HepG2 (cell line): Measurements from ENCODE around the gene PIK3IP1. TPM values are rescaled to one million over a fixed set of nuclear protein-coding genes. Genes with fewer than 3 reads are reported as not detected.

Source experiments
- ATF7 ChIP-seq, 2 experiments: fragments of 450-650 bp in 1 of 2; sonication (generic) in 1 of 2; formaldehyde crosslinking in 1 of 2; IDR thresholded peaks; 2 replicates each; pipeline versions ENCODE4 v1.4.0 to v1.6.1; 2016 to 2020; ENCODE audit warnings: antibody characterized with exemption in 1 of 2, mild to moderate bottlenecking in 1 of 2, missing genetic modification reagents in 1 of 2
- CHCHD3 ChIP-seq: sonication (generic); formaldehyde crosslinking; IDR thresholded peaks from 2 replicates; pipeline ENCODE4 v1.8.0; 2022; ENCODE audit warnings: mild to moderate bottlenecking, missing genetic modification reagents, moderate library complexity
- CREB1 ChIP-seq, 2 experiments: fragments of 450-650 bp in 1 of 2; IDR thresholded peaks; 2 replicates each; pipeline ENCODE4 v1.6.1; 2016 to 2017; ENCODE audit warnings: control low read depth in 1 of 2, mild to moderate bottlenecking in 1 of 2, missing compliant biosample characterization in 1 of 2, missing genetic modification characterization in 1 of 2
- ELF3 ChIP-seq: IDR thresholded peaks from 2 replicates; pipeline ENCODE4 v1.6.1; 2016; ENCODE audit warnings: missing genetic modification reagents, missing compliant biosample characterization
- EP300 ChIP-seq, 3 experiments: sonication (generic) in 1 of 3; formaldehyde crosslinking in 1 of 3; IDR thresholded peaks; 2 replicates each; pipeline versions ENCODE4 v1.5.1 to v1.6.1; 2011 to 2020; ENCODE audit warnings: low read depth in 2 of 3, low read length in 2 of 3, borderline replicate concordance in 1 of 3, improper control_type of control experiment in 1 of 3, mild to moderate bottlenecking in 1 of 3, missing genetic modification reagents in 1 of 3, moderate library complexity in 1 of 3
- ESRRA ChIP-seq: sonication (generic); formaldehyde crosslinking; IDR thresholded peaks from 2 replicates; pipeline ENCODE4 v1.5.1; 2020; ENCODE audit warnings: mild to moderate bottlenecking, low read depth, missing genetic modification reagents
- HIVEP1 ChIP-seq: sonication (generic); formaldehyde crosslinking; IDR thresholded peaks from 2 replicates; pipeline ENCODE4 v1.4.0; 2020; ENCODE audit warnings: mild to moderate bottlenecking, missing genetic modification reagents
- IRX3 ChIP-seq: sonication (generic); formaldehyde crosslinking; IDR thresholded peaks from 2 replicates; pipeline ENCODE4 v1.8.1; 2023; ENCODE audit warnings: mild to moderate bottlenecking, low read depth, missing genetic modification reagents, borderline replicate concordance
- KAT8 ChIP-seq: IDR thresholded peaks from 2 replicates; pipeline ENCODE4 v1.6.1; 2016; ENCODE audit warnings: missing genetic modification reagents, missing compliant biosample characterization
- KDM2A ChIP-seq: sonication (generic); formaldehyde crosslinking; IDR thresholded peaks from 2 replicates; pipeline ENCODE4 v1.4.0; 2020; ENCODE audit warnings: low read depth, missing genetic modification reagents, borderline replicate concordance
- KDM6A ChIP-seq: IDR thresholded peaks from 2 replicates; pipeline ENCODE4 v1.6.1; 2016; ENCODE audit warnings: low read depth
- MAFK ChIP-seq, 2 experiments: IDR thresholded peaks in 1 of 2; conservative IDR thresholded peaks in 1 of 2; 2 replicates each; pipeline ENCODE4 v1.6.1; 2011; ENCODE audit warnings: improper control_type of control experiment in 2 of 2, low read length in 2 of 2
- MYC ChIP-seq: sonication (generic); formaldehyde crosslinking; IDR thresholded peaks from 2 replicates; pipeline ENCODE4 v1.9.0; 2021; ENCODE audit warnings: missing genetic modification reagents, borderline replicate concordance
- NFE2L1 ChIP-seq: sonication (generic); formaldehyde crosslinking; IDR thresholded peaks from 2 replicates; pipeline ENCODE4 v1.4.0; 2020; ENCODE audit warnings: missing genetic modification reagents, mild to moderate bottlenecking, borderline replicate concordance
- NFIC ChIP-seq: IDR thresholded peaks from 2 replicates; pipeline ENCODE4 v1.6.1; 2012; ENCODE audit warnings: mild to moderate bottlenecking, low read length, inconsistent platforms
- NFYC ChIP-seq: IDR thresholded peaks from 2 replicates; pipeline ENCODE4 v1.6.1; 2016; ENCODE audit warnings: missing genetic modification reagents, missing compliant biosample characterization
- RCOR2 ChIP-seq: IDR thresholded peaks from 2 replicates; pipeline ENCODE4 v1.6.1; 2016; ENCODE audit warnings: missing biosample characterization, missing genetic modification reagents
- ZBTB7B ChIP-seq: sonication (generic); formaldehyde crosslinking; IDR thresholded peaks from 2 replicates; pipeline ENCODE4 v1.4.0; 2020; ENCODE audit warnings: missing genetic modification reagents
- ZC3H13 ChIP-seq: sonication (generic); formaldehyde crosslinking; IDR thresholded peaks from 2 replicates; pipeline ENCODE4 v1.8.1; 2023; ENCODE audit warnings: mild to moderate bottlenecking, missing genetic modification reagents, moderate library complexity
- ZFX ChIP-seq: sonication (generic); formaldehyde crosslinking; IDR thresholded peaks from 2 replicates; pipeline ENCODE4 v1.4.0; 2020; ENCODE audit warnings: mild to moderate bottlenecking, low read depth, missing genetic modification reagents, moderate library complexity
- ZNF17 ChIP-seq: sonication (generic); formaldehyde crosslinking; IDR thresholded peaks from 2 replicates; pipeline ENCODE4 v1.5.0; 2020; ENCODE audit warnings: mild to moderate bottlenecking, missing genetic modification reagents
- ZNF235 ChIP-seq: sonication (generic); formaldehyde crosslinking; IDR thresholded peaks from 2 replicates; pipeline ENCODE4 v1.8.1; 2023; ENCODE audit warnings: mild to moderate bottlenecking, missing genetic modification reagents, borderline replicate concordance
- ZNF3 ChIP-seq: IDR thresholded peaks from 2 replicates; pipeline ENCODE4 v1.7.0; 2017; ENCODE audit warnings: inconsistent platforms
- ZNF552 ChIP-seq: sonication (generic); formaldehyde crosslinking; IDR thresholded peaks from 2 replicates; pipeline ENCODE4 v1.9.0; 2022; ENCODE audit warnings: missing genetic modification reagents, mild to moderate bottlenecking, borderline replicate concordance
- ZNF670 ChIP-seq: sonication (generic); formaldehyde crosslinking; IDR thresholded peaks from 2 replicates; pipeline ENCODE4 v1.8.0; 2022; ENCODE audit warnings: mild to moderate bottlenecking, missing genetic modification reagents, borderline replicate concordance
- ZNF703 ChIP-seq: sonication (generic); formaldehyde crosslinking; IDR thresholded peaks from 2 replicates; pipeline ENCODE4 v1.5.1; 2020; ENCODE audit warnings: missing genetic modification reagents, mild to moderate bottlenecking, moderate library complexity, borderline replicate concordance
- ZNF749 ChIP-seq: sonication (generic); formaldehyde crosslinking; IDR thresholded peaks from 2 replicates; pipeline ENCODE4 v1.8.0; 2022; ENCODE audit warnings: mild to moderate bottlenecking, missing genetic modification reagents, moderate library complexity, borderline replicate concordance
- polyA plus RNA-seq, 8 experiments: library from polyadenylated mRNA; depleted of rRNA in 3 of 8; stranded (reverse) in 7 of 8; unstranded in 1 of 8; fragments of >200 nt; fragmentation: Illumina TruSeq in 4 of 8; extraction: Trizol in 4 of 8; gene quantifications; 2 replicates each; pipeline versions ENCODE4 v1.2.1 to v1.2.3, GENCODE V29; 2011 to 2016; ENCODE audit warnings: low read depth in 4 of 8, missing spikeins in 1 of 8, mixed read lengths in 1 of 8; ENCODE audit not compliant: insufficient read depth in 1 of 8
- total RNA-seq, 5 experiments: library from RNA; depleted of rRNA; stranded (reverse); fragments of >200 nt; fragmentation: Illumina TruSeq; extraction: Trizol; gene quantifications; 2 replicates each; pipeline ENCODE4 v1.2.3, GENCODE V29; 2016; ENCODE audit warnings: low read depth in 1 of 5
- TF ChIP-seq, protein P1 (sequence below): sonication (generic); formaldehyde crosslinking; IDR thresholded peaks from 2 replicates; pipeline ENCODE4 v1.8.1; 2023; ENCODE audit warnings: mild to moderate bottlenecking, inconsistent platforms, moderate library complexity, missing genetic modification reagents, borderline replicate concordance

PIK3IP1 gene
- total and polyA plus RNA-seq, 2 of the 13 experiments (the other 11 are each of a cell fraction or from before 2014, with no cell fraction given): 1.3 to 2.5 TPM

DNA sequence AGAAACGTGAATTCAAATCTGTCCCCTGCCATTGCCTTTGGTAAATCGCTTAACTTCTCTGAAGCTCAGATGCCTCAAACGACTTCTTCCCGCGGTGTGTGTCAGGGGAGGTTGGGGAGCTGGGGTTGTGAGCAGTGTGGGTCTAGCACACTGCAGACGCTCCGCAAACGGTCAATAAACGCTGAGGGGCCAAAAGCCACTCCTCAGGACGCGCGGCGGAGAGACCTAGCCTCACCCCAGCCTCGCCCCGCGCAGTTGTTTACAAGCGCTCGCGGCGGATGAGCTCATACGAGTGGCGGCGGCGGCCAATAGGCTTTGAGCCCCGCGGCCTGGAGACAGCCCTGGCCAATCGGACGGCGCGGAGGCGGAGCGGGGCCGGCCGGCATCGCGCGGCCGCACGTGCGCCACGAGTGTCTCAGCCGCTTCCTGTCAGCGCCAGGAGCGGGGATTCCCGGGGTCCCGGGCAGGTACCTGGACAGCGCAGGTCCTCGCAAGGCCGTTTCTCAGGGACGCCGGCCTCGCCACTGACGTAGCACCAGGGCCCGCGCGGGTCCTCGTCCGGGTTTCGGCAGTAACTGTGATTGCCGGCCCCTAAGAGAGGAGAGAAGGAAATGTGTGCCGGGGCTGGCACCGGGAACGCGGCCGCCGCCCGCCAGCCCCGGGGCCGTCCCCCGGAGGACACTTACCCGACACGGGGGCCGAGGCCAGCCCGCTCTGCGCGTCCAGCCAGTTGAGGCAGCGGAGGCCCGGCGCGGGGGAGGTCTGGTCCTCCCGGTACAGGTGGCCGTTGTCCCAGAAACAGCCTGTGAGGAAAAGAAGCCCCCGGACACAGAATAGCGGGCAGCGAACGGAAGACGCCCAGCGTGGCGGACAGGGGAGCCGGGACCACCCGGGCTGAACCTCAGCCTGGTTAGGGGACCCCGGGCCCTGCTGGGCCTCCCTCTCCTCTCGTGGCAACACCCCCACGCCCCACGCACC is 1.5 kb downstream of the PIK3IP1 start (continued):
- no peak for TF ChIP-seq ZNF552
- peak; percentile 60; the same call in 1 of the 2 replicates for TF ChIP-seq ESRRA
- peak; percentile 88 for TF ChIP-seq MYC (CRISPR knock-in tag)
- TF ChIP-seq CREB1 (IDR thresholded peaks at IDR 0.05): peak; percentile 55
- TF ChIP-seq CREB1 (CRISPR knock-in tag; IDR thresholded peaks at IDR 0.05): no peak
- peak; percentile 86 for TF ChIP-seq HIVEP1 (CRISPR knock-in tag)
- TF ChIP-seq, protein P1, sequence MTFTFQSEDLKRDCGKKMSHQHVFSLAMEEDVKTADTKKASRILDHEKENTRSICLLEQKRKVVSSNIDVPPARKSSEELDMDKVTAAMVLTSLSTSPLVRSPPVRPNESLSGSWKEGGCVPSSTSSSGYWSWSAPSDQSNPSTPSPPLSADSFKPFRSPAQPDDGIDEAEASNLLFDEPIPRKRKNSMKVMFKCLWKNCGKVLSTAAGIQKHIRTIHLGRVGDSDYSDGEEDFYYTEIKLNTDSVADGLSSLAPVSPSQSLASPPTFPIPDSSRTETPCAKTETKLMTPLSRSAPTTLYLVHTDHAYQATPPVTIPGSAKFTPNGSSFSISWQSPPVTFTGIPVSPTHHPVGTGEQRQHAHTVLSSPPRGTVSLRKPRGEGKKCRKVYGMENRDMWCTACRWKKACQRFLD (CRISPR knock-in tag): peak; percentile 91; the same call in 1 of the 2 replicates
- no peak for TF ChIP-seq KDM6A
- 0 out of 2 replicates have a peak, but pooled peaks have one; percentile 37 for TF ChIP-seq IRX3
- no peak for TF ChIP-seq RCOR2
- no peak for TF ChIP-seq NFIC
- 0 out of 2 replicates have a peak, but pooled peaks have one; percentile 31 for TF ChIP-seq ZBTB7B (CRISPR knock-in tag)
- TF ChIP-seq ZC3H13 (CRISPR knock-in tag): peak; percentile 50; the same call in 1 of the 2 replicates
- peak; percentile 58; the same call in 1 of the 2 replicates for TF ChIP-seq ZNF235 (CRISPR knock-in tag)
- TF ChIP-seq NFE2L1 (CRISPR knock-in tag): no peak
- 0 out of 2 replicates have a peak, but pooled peaks have one; percentile 72 for TF ChIP-seq ZNF703 (CRISPR knock-in tag)
- TF ChIP-seq CHCHD3 (CRISPR knock-in tag): no peak
- 0 out of 4 replicates have a peak, but pooled peaks of 1 of the 2 experiments have one; percentile 17 for TF ChIP-seq MAFK (conservative IDR thresholded peaks at IDR 0.05 in 1 of 2, IDR thresholded peaks at IDR 0.05 in 1 of 2; ENCODE audit: low read length in 2 of 2)
- TF ChIP-seq NFYC (CRISPR knock-in tag): peak; percentile 93
- peak; percentile 73 for TF ChIP-seq KAT8
- peak; percentile 89; the same call in 1 of the 2 replicates for TF ChIP-seq ZNF749
- peak; percentile 55 for TF ChIP-seq ZFX (CRISPR knock-in tag)
- peak; percentile 68 for TF ChIP-seq ATF7 (IDR thresholded peaks at IDR 0.05)
- peak; percentile 97 for TF ChIP-seq ATF7 (CRISPR knock-in tag; IDR thresholded peaks at IDR 0.05)
- TF ChIP-seq ELF3 (CRISPR knock-in tag): peak; percentile 78; the same call in 1 of the 2 replicates
- TF ChIP-seq ZNF17 (CRISPR knock-in tag): no peak
- TF ChIP-seq ZNF3 (CRISPR knock-in tag): peak; percentile 21; the same call in 1 of the 2 replicates
- peak in 1 of 2 experiments; percentile 71; a peak in 2 of 4 replicates for TF ChIP-seq EP300 (IDR thresholded peaks at IDR 0.05; ENCODE audit: low read depth in 2 of 2, low read length in 2 of 2)
- TF ChIP-seq EP300 (CRISPR knock-in tag; IDR thresholded peaks at IDR 0.05; ENCODE audit: borderline replicate concordance): 0 out of 2 replicates have a peak, but pooled peaks have one; percentile 45
- peak; percentile 82 for TF ChIP-seq KDM2A (CRISPR knock-in tag)
- 0 out of 2 replicates have a peak, but pooled peaks have one; percentile 33 for TF ChIP-seq ZNF670
